Vagina (tissue), 2 donors: ENCODE data around the gene TAOK2.
"Not testable (repeated sequence)": the region's sequence is repeated elsewhere in the genome, so short reads cannot be mapped to it uniquely, and the experiment has no call there.

ENCODE experiments used
- POLR2A ChIP-seq, 2 donors: fragments of 450-650 bp; IDR thresholded peaks; one replicate each; pipeline ENCODE4 v1.6.1; 2017; ENCODE audit warnings: antibody characterized with exemption in 2 of 2, mild to moderate bottlenecking in 2 of 2, moderate library complexity in 2 of 2
- POLR2AphosphoS5 ChIP-seq, 2 donors: sonication (generic); formaldehyde crosslinking; IDR thresholded peaks; one replicate each; pipeline ENCODE4 v1.9.0; 2017; ENCODE audit warnings: antibody characterized with exemption in 2 of 2, mild to moderate bottlenecking in 2 of 2, low read depth in 1 of 2; ENCODE audit not compliant: insufficient read depth in 1 of 2

GRCh38 chr16:30017937-30018336 lies 44.3 kb downstream of the TAOK2 start:
- TF ChIP-seq POLR2A (IDR thresholded peaks at IDR 0.05); POLR2AphosphoS5 (IDR thresholded peaks at IDR 0.05; ENCODE audit: insufficient read depth in 1 of 2, low read depth in 1 of 2): not testable (repeated sequence)
